ENCODE results near the gene HLA-DOA. TPM values are rescaled to one million over a fixed set of nuclear protein-coding genes. Genes with fewer than 3 reads are reported as not detected.

The HLA-DOA gene
- total and polyA plus RNA-seq, 10 of the 15 experiments (the other 5 are each of a cell fraction or from before 2014, with no cell fraction given) = 8.8 to 108 (median 58.3) TPM

DNA sequence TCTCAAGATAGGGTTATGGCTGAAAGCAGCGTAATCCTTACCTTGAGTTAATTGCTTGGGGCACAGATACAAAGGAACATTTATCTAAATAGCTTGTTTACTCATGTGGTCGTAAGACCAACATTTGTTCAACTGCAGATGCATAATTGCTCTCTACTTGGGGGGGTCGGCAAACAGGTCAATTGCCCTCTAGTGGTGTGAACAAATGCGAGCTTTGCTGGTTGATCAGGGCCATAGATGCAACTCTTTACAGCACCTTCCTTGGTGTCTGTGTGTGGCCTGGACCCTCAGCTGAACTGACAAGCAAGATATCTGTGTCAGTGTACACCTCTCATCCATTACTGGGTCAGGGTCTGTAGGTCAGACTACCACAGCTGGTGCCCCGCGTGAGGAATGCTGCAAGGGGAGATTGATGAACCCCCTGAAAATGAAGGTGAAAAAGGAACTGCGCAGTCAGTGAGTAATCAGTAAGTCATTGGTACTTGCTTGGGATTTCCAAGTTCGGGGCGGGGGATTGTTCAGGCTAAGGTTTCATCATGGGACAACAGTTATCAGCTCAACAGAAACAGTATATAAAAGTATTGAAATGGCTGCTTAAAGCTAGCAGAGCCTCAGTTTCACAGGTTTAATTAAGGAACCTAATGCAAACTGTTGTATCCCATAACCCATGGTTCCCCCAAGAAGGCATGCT lies 40.1 kb upstream of the HLA-DOA start (continued):
- TF ChIP-seq, protein P1, sequence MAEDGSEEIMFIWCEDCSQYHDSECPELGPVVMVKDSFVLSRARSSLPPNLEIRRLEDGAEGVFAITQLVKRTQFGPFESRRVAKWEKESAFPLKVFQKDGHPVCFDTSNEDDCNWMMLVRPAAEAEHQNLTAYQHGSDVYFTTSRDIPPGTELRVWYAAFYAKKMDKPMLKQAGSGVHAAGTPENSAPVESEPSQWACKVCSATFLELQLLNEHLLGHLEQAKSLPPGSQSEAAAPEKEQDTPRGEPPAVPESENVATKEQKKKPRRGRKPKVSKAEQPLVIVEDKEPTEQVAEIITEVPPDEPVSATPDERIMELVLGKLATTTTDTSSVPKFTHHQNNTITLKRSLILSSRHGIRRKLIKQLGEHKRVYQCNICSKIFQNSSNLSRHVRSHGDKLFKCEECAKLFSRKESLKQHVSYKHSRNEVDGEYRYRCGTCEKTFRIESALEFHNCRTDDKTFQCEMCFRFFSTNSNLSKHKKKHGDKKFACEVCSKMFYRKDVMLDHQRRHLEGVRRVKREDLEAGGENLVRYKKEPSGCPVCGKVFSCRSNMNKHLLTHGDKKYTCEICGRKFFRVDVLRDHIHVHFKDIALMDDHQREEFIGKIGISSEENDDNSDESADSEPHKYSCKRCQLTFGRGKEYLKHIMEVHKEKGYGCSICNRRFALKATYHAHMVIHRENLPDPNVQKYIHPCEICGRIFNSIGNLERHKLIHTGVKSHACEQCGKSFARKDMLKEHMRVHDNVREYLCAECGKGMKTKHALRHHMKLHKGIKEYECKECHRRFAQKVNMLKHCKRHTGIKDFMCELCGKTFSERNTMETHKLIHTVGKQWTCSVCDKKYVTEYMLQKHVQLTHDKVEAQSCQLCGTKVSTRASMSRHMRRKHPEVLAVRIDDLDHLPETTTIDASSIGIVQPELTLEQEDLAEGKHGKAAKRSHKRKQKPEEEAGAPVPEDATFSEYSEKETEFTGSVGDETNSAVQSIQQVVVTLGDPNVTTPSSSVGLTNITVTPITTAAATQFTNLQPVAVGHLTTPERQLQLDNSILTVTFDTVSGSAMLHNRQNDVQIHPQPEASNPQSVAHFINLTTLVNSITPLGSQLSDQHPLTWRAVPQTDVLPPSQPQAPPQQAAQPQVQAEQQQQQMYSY (CRISPR knock-in tag; IDR thresholded peaks at IDR 0.05) = no peak
- TF ChIP-seq ZZZ3 (IDR thresholded peaks at IDR 0.05; ENCODE audit: control insufficient read depth, insufficient read length, low read depth) (no peak), IKZF1 (conservative IDR thresholded peaks at IDR 0.05) (no peak), STAT3 (IDR thresholded peaks at IDR 0.05; ENCODE audit: low read depth, low read length) (no peak), SMC3 (IDR thresholded peaks at IDR 0.05; ENCODE audit: borderline replicate concordance, low read length) (peak; percentile 45; the same call in 1 of the 2 replicates), TCF7 (IDR thresholded peaks at IDR 0.05; ENCODE audit: borderline replicate concordance) (no peak), RAD21 (IDR thresholded peaks at IDR 0.05; ENCODE audit: insufficient read depth, low read depth, low read length) (peak; percentile 43; the same call in 1 of the 2 replicates), BCL11A (IDR thresholded peaks at IDR 0.05; ENCODE audit: low read depth, low read length) (no peak), JUND (IDR thresholded peaks at IDR 0.05; ENCODE audit: low read depth, low read length) (no peak), POLR2A (IDR thresholded peaks at IDR 0.05; ENCODE audit: low read depth, low read length) (no peak)
- TF ChIP-seq, protein P2, sequence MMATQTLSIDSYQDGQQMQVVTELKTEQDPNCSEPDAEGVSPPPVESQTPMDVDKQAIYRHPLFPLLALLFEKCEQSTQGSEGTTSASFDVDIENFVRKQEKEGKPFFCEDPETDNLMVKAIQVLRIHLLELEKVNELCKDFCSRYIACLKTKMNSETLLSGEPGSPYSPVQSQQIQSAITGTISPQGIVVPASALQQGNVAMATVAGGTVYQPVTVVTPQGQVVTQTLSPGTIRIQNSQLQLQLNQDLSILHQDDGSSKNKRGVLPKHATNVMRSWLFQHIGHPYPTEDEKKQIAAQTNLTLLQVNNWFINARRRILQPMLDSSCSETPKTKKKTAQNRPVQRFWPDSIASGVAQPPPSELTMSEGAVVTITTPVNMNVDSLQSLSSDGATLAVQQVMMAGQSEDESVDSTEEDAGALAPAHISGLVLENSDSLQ (IDR thresholded peaks at IDR 0.05) = no peak
- TF ChIP-seq, protein P3, sequence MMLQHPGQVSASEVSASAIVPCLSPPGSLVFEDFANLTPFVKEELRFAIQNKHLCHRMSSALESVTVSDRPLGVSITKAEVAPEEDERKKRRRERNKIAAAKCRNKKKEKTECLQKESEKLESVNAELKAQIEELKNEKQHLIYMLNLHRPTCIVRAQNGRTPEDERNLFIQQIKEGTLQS (IDR thresholded peaks at IDR 0.05; ENCODE audit: borderline replicate concordance, extremely low read depth, low read depth, low read length) = no peak
- TF ChIP-seq, protein P4, sequence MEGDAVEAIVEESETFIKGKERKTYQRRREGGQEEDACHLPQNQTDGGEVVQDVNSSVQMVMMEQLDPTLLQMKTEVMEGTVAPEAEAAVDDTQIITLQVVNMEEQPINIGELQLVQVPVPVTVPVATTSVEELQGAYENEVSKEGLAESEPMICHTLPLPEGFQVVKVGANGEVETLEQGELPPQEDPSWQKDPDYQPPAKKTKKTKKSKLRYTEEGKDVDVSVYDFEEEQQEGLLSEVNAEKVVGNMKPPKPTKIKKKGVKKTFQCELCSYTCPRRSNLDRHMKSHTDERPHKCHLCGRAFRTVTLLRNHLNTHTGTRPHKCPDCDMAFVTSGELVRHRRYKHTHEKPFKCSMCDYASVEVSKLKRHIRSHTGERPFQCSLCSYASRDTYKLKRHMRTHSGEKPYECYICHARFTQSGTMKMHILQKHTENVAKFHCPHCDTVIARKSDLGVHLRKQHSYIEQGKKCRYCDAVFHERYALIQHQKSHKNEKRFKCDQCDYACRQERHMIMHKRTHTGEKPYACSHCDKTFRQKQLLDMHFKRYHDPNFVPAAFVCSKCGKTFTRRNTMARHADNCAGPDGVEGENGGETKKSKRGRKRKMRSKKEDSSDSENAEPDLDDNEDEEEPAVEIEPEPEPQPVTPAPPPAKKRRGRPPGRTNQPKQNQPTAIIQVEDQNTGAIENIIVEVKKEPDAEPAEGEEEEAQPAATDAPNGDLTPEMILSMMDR (IDR thresholded peaks at IDR 0.05 in 2 of 3, conservative IDR thresholded peaks at IDR 0.05 in 1 of 3; ENCODE audit: control insufficient read depth in 2 of 3, extremely low read depth in 1 of 3, insufficient read depth in 1 of 3, low read depth in 3 of 3, low read length in 3 of 3) = peak; percentile 23 to 54 (median 53)
- TF ChIP-seq, protein P5, sequence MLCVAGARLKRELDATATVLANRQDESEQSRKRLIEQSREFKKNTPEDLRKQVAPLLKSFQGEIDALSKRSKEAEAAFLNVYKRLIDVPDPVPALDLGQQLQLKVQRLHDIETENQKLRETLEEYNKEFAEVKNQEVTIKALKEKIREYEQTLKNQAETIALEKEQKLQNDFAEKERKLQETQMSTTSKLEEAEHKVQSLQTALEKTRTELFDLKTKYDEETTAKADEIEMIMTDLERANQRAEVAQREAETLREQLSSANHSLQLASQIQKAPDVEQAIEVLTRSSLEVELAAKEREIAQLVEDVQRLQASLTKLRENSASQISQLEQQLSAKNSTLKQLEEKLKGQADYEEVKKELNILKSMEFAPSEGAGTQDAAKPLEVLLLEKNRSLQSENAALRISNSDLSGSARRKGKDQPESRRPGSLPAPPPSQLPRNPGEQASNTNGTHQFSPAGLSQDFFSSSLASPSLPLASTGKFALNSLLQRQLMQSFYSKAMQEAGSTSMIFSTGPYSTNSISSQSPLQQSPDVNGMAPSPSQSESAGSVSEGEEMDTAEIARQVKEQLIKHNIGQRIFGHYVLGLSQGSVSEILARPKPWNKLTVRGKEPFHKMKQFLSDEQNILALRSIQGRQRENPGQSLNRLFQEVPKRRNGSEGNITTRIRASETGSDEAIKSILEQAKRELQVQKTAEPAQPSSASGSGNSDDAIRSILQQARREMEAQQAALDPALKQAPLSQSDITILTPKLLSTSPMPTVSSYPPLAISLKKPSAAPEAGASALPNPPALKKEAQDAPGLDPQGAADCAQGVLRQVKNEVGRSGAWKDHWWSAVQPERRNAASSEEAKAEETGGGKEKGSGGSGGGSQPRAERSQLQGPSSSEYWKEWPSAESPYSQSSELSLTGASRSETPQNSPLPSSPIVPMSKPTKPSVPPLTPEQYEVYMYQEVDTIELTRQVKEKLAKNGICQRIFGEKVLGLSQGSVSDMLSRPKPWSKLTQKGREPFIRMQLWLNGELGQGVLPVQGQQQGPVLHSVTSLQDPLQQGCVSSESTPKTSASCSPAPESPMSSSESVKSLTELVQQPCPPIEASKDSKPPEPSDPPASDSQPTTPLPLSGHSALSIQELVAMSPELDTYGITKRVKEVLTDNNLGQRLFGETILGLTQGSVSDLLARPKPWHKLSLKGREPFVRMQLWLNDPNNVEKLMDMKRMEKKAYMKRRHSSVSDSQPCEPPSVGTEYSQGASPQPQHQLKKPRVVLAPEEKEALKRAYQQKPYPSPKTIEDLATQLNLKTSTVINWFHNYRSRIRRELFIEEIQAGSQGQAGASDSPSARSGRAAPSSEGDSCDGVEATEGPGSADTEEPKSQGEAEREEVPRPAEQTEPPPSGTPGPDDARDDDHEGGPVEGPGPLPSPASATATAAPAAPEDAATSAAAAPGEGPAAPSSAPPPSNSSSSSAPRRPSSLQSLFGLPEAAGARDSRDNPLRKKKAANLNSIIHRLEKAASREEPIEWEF (IDR thresholded peaks at IDR 0.05; ENCODE audit: insufficient replicate concordance, low read depth, low read length) = no peak
- TF ChIP-seq, protein P6, sequence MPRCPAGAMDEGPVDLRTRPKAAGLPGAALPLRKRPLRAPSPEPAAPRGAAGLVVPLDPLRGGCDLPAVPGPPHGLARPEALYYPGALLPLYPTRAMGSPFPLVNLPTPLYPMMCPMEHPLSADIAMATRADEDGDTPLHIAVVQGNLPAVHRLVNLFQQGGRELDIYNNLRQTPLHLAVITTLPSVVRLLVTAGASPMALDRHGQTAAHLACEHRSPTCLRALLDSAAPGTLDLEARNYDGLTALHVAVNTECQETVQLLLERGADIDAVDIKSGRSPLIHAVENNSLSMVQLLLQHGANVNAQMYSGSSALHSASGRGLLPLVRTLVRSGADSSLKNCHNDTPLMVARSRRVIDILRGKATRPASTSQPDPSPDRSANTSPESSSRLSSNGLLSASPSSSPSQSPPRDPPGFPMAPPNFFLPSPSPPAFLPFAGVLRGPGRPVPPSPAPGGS (IDR thresholded peaks at IDR 0.05; ENCODE audit: borderline replicate concordance, insufficient read depth, low read depth, low read length, poor library complexity, severe bottlenecking) = no peak
